MM.1S (cell line): Measurements from ENCODE around the gene IYD.

ENCODE experiments used
- DNase-seq: peaks from one replicate; pipeline ENCODE4 v3.0.0-alpha.2; 2015
- H2AFZ ChIP-seq: fragments of 300-600 bp; sonication (generic); 2 replicates; pipeline ENCODE4 v1.6.0; 2016; ENCODE audit warnings: antibody characterized with exemption, low read length
- H3F3A ChIP-seq: fragments of 300-600 bp; sonication (generic); 2 replicates; pipeline ENCODE4 v1.6.1; 2016; ENCODE audit warnings: mild to moderate bottlenecking, antibody characterized with exemption, low read length, moderate library complexity, mixed read lengths; ENCODE audit not compliant: insufficient read depth
- H3K27ac ChIP-seq: fragments of 300-600 bp; sonication (generic); 2 replicates; pipeline ENCODE4 v1.5.1; 2016; ENCODE audit warnings: mild to moderate bottlenecking, low read length
- H3K27me3 ChIP-seq: fragments of 300-600 bp; sonication (generic); replicated peaks from 2 replicates; pipeline ENCODE4 v1.6.0; 2016; ENCODE audit warnings: low read length; ENCODE audit not compliant: insufficient read depth
- H3K36me3 ChIP-seq: fragments of 300-600 bp; sonication (generic); replicated peaks from 2 replicates; pipeline ENCODE4 v1.6.1; 2016; ENCODE audit warnings: mild to moderate bottlenecking, low read length, mixed read lengths; ENCODE audit not compliant: insufficient read depth
- H3K4me1 ChIP-seq: fragments of 300-600 bp; sonication (generic); 2 replicates; pipeline ENCODE4 v1.6.1; 2016; ENCODE audit warnings: low read length, mixed read lengths
- H3K4me2 ChIP-seq: fragments of 300-600 bp; sonication (generic); 2 replicates; pipeline ENCODE4 v1.6.0; 2016; ENCODE audit warnings: low read depth, low read length
- H3K4me3 ChIP-seq: fragments of 300-600 bp; sonication (generic); 2 replicates; pipeline ENCODE4 v1.5.1; 2016; ENCODE audit warnings: low read length, mixed read lengths
- H3K79me2 ChIP-seq: fragments of 300-600 bp; sonication (generic); 2 replicates; pipeline ENCODE4 v1.6.1; 2016; ENCODE audit warnings: mixed run types, low read length, mixed read lengths
- H3K9ac ChIP-seq: fragments of 300-600 bp; sonication (generic); 2 replicates; pipeline ENCODE4 v1.6.1; 2016; ENCODE audit warnings: low read length, mixed read lengths
- H3K9me2 ChIP-seq: fragments of 300-600 bp; sonication (generic); replicated peaks from 2 replicates; pipeline ENCODE4 v1.6.1; 2016; ENCODE audit warnings: mild to moderate bottlenecking, low read length, mixed read lengths; ENCODE audit not compliant: insufficient read depth
- H3K9me3 ChIP-seq: fragments of 300-600 bp; sonication (generic); replicated peaks from 2 replicates; pipeline ENCODE4 v1.6.1; 2016; ENCODE audit warnings: mild to moderate bottlenecking, low read length, mixed read lengths; ENCODE audit not compliant: insufficient read depth
- H4K20me1 ChIP-seq: fragments of 300-600 bp; sonication (generic); 2 replicates; pipeline ENCODE4 v1.6.1; 2016; ENCODE audit warnings: mild to moderate bottlenecking, low read length, moderate library complexity, mixed read lengths; ENCODE audit not compliant: insufficient read depth
- EZH2 ChIP-seq: fragments of 300-600 bp; sonication (generic); optimal IDR thresholded peaks from 2 replicates; pipeline ENCODE3; 2017; ENCODE audit warnings: low read depth, mild to moderate bottlenecking, antibody characterized with exemption, low read length, mixed read lengths
- EZH2phosphoT487 ChIP-seq: fragments of 300-600 bp; sonication (generic); IDR thresholded peaks from 2 replicates; pipeline ENCODE4 v1.6.1; 2018; ENCODE audit warnings: antibody characterized with exemption, low read length
- TF ChIP-seq, protein P1 (sequence below): fragments of 300-600 bp; sonication (generic); IDR thresholded peaks from 2 replicates; pipeline ENCODE4 v1.5.1; 2016; ENCODE audit warnings: antibody characterized with exemption, low read length, mixed read lengths

IYD gene

DNA sequence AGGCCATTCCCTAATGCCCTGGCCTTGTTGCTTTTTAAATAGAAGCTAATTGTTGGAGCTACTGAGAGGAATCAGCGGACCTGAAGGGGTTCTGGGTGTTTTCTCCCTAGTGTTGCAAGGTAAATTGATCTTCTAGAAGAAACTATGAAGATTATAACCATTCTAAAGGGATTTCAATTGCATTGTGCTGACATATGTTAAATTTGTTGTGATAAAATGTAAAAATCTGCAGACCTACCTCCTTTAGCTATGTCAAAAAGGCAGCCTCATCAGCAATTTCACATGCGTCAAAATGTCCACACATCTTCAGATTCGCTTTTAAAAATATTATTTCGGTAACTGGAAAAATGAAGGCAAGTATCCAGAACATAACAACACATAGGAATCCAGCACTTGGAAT, 44.4 kb downstream of the IYD start:
- Histone ChIP-seq H3K79me2 (no peaks in the 10 kb centered on the region), H3K4me1 (0 out of 2 replicates have a peak, but pooled peaks cover 3% of the 10 kb centered on the region), H3K4me2 (no peak overlapping the region), H3K4me3 (no peak overlapping the region), H3K27ac (no peak overlapping the region), H3F3A (no peaks in the 10 kb centered on the region), H3K9ac (no peak overlapping the region), H3K9me3 (no peaks in the 10 kb centered on the region), H2AFZ (no peak overlapping the region), H3K9me2 (no peaks in the 10 kb centered on the region), H4K20me1 (no peaks in the 10 kb centered on the region), H3K27me3 (no peaks in the 10 kb centered on the region), H3K36me3 (no peaks in the 10 kb centered on the region)
- DNase-seq = no peak
- TF ChIP-seq, protein P1, sequence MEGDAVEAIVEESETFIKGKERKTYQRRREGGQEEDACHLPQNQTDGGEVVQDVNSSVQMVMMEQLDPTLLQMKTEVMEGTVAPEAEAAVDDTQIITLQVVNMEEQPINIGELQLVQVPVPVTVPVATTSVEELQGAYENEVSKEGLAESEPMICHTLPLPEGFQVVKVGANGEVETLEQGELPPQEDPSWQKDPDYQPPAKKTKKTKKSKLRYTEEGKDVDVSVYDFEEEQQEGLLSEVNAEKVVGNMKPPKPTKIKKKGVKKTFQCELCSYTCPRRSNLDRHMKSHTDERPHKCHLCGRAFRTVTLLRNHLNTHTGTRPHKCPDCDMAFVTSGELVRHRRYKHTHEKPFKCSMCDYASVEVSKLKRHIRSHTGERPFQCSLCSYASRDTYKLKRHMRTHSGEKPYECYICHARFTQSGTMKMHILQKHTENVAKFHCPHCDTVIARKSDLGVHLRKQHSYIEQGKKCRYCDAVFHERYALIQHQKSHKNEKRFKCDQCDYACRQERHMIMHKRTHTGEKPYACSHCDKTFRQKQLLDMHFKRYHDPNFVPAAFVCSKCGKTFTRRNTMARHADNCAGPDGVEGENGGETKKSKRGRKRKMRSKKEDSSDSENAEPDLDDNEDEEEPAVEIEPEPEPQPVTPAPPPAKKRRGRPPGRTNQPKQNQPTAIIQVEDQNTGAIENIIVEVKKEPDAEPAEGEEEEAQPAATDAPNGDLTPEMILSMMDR = no peak
- TF ChIP-seq EZH2phosphoT487 (no peak), EZH2 (no peak)

DNA sequence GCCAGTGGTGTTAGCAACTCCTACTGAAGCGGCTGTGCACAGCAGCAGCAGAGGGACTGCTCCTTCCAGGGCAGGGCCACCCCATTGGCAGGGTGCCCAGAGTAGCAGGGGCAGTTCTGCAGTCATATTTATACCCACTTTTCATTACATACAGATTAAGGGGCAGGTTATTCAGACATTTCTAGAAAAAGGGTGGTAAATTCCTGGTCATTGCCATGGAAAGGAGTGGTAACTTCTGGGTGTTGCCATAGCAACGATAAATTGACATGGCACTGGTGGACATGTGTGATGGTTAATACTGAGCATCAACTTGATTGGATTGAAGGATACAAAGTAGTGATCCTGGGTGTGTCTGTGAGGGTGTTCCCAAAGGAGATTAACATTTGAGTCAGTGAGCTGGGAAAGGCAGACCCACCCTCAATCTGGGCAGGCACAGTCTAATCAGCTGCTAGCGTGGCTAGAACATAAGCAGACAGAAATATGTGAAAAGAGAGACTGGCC, 45.0 kb downstream of the IYD start:
- Histone ChIP-seq H3K79me2 (no peaks in the 10 kb centered on the region), H3K9ac (no peak overlapping the region), H3K36me3 (no peaks in the 10 kb centered on the region), H3K4me3 (no peak overlapping the region), H3K9me3 (no peaks in the 10 kb centered on the region), H3K4me1 (0 out of 2 replicates have a peak, but pooled peaks cover 3% of the 10 kb centered on the region), H3K27me3 (no peaks in the 10 kb centered on the region), H3F3A (no peaks in the 10 kb centered on the region), H3K27ac (no peak overlapping the region), H3K4me2 (no peak overlapping the region), H3K9me2 (no peaks in the 10 kb centered on the region), H4K20me1 (no peaks in the 10 kb centered on the region), H2AFZ (no peak overlapping the region)
- no peak for DNase-seq
- TF ChIP-seq EZH2 = no peak
- TF ChIP-seq, protein P1 = no peak
- TF ChIP-seq EZH2phosphoT487 = no peak

GRCh38 chr6:150416128-150416527, 47.3 kb downstream of the IYD start:
- Histone ChIP-seq H3K27me3 (no peaks in the 10 kb centered on the region), H2AFZ (no peak overlapping the region), H3K9me2 (no peaks in the 10 kb centered on the region), H3K4me3 (no peak overlapping the region), H3K9me3 (no peaks in the 10 kb centered on the region), H3K9ac (no peak overlapping the region), H3K4me1 (0 out of 2 replicates have a peak, but pooled peaks cover 3% of the 10 kb centered on the region), H3K79me2 (no peaks in the 10 kb centered on the region), H3F3A (no peaks in the 10 kb centered on the region), H4K20me1 (no peaks in the 10 kb centered on the region), H3K36me3 (no peaks in the 10 kb centered on the region), H3K4me2 (no peak overlapping the region), H3K27ac (no peak overlapping the region)
- DNase-seq = no peak
- TF ChIP-seq EZH2phosphoT487 (no peak), EZH2 (no peak)
- TF ChIP-seq, protein P1 = no peak
